GM10266 (cell line): ENCODE measurements around the gene TMEM178A.

Experiments used
- DNase-seq: peaks from one replicate; pipeline ENCODE4 v3.0.0; 2012; ENCODE audit errors: extremely low spot score
- TF ChIP-seq, protein P1 (sequence below): IDR thresholded peaks from 2 replicates; pipeline ENCODE4 v1.5.1; 2012; ENCODE audit warnings: mild to moderate bottlenecking, low read depth; ENCODE audit not compliant: control insufficient read depth, insufficient read depth; ENCODE audit errors: missing control alignments

Gene TMEM178A

DNA sequence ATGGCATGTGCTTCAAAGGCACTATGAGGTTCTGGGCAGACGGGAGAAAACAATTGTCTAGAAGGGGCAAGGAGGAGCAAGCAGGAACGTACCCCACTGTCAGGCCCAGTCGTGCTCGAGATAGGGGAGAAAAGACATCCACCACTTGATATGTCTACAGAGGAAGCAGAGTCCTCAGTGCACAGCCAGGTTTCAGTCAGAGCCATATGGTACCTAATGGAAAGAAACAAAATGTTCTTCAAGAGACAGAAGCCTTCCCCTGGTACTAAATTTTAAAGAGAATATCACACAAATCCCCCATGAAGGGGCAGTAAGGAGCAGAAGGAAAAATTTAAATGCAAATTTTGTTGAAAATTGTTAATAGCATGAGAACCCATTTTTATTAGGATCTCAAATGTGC lies 91.4 kb downstream of the TMEM178A start:
- DNase-seq: no peak
- TF ChIP-seq, protein P1, sequence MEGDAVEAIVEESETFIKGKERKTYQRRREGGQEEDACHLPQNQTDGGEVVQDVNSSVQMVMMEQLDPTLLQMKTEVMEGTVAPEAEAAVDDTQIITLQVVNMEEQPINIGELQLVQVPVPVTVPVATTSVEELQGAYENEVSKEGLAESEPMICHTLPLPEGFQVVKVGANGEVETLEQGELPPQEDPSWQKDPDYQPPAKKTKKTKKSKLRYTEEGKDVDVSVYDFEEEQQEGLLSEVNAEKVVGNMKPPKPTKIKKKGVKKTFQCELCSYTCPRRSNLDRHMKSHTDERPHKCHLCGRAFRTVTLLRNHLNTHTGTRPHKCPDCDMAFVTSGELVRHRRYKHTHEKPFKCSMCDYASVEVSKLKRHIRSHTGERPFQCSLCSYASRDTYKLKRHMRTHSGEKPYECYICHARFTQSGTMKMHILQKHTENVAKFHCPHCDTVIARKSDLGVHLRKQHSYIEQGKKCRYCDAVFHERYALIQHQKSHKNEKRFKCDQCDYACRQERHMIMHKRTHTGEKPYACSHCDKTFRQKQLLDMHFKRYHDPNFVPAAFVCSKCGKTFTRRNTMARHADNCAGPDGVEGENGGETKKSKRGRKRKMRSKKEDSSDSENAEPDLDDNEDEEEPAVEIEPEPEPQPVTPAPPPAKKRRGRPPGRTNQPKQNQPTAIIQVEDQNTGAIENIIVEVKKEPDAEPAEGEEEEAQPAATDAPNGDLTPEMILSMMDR: no peak

DNA sequence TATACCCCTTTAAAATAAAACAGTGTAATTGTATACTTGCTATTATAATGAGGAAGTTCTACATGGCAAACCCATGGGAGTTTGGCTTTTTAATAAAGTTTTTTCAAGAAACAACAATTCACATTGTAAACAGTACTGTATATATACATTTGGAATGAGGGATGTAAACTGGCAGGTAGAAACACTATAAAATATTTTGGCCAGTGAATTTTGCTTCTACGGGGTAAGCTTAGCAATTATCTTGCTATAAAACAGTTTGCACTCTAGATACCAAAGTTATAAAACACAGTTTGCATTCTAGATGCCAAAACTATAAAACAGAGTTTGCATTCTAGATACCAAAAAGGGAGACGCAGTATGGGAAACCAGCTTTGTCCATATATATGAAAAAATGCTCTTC lies 96.7 kb downstream of the TMEM178A start:
- DNase-seq: no peak

More for the DNA sequence above, 96.7 kb downstream of the TMEM178A start:
- TF ChIP-seq, protein P1: no peak
